IPS-15b (cell line): ENCODE results near the gene ABT1.

Experiments
- H3K27me3 ChIP-seq: one replicate; pipeline ENCODE4 v1.6.1; 2013; ENCODE audit warnings: low read length; ENCODE audit not compliant: control insufficient read depth, insufficient read depth
- H3K36me3 ChIP-seq: one replicate; pipeline ENCODE4 v1.6.1; 2013; ENCODE audit warnings: low read length; ENCODE audit not compliant: control insufficient read depth, insufficient read depth
- H3K4me1 ChIP-seq: one replicate; pipeline ENCODE4 v1.6.1; 2013; ENCODE audit warnings: mild to moderate bottlenecking, low read length; ENCODE audit not compliant: control insufficient read depth, insufficient read depth
- H3K4me3 ChIP-seq: one replicate; pipeline ENCODE4 v1.5.1; 2013; ENCODE audit warnings: low read depth, low read length
- H3K9ac ChIP-seq: one replicate; pipeline ENCODE4 v1.6.1; 2013; ENCODE audit warnings: low read depth, mild to moderate bottlenecking, low read length
- H3K9me3 ChIP-seq: one replicate; pipeline ENCODE4 v1.6.1; 2013; ENCODE audit warnings: mild to moderate bottlenecking, low read length; ENCODE audit not compliant: control insufficient read depth, insufficient read depth

Gene ABT1

GRCh38 chr6:26613689-26614683 lies 17.2 kb downstream of the ABT1 start:
- no peak overlapping the region for H3K9ac ChIP-seq
- H3K4me1 ChIP-seq = no peaks in the 10 kb centered on the region
- H3K9me3 ChIP-seq = no peaks in the 10 kb centered on the region
- H3K4me3 ChIP-seq = peak overlapping the region; percentile 79
- H3K27me3 ChIP-seq = peaks cover 61% of the 10 kb centered on the region
- H3K36me3 ChIP-seq = no peaks in the 10 kb centered on the region

GRCh38 chr6:26623339-26623859 lies 26.6 kb downstream of the ABT1 start:
- no peaks in the 10 kb centered on the region for H3K27me3 ChIP-seq
- no peaks in the 10 kb centered on the region for H3K36me3 ChIP-seq
- no peaks in the 10 kb centered on the region for H3K9me3 ChIP-seq
- H3K4me1 ChIP-seq = no peaks in the 10 kb centered on the region
- no peak overlapping the region for H3K9ac ChIP-seq
- no peak overlapping the region for H3K4me3 ChIP-seq

- Histone ChIP-seq H3K27me3 (no peaks in the 10 kb centered on the region), H3K36me3 (no peaks in the 10 kb centered on the region), H3K4me3 (no peak overlapping the region), H3K9me3 (no peaks in the 10 kb centered on the region), H3K9ac (no peak overlapping the region), H3K4me1 (no peaks in the 10 kb centered on the region)
These were observed 27.8 kb downstream of the ABT1 start for GRCh38 chr6:26624557-26624956.

DNA sequence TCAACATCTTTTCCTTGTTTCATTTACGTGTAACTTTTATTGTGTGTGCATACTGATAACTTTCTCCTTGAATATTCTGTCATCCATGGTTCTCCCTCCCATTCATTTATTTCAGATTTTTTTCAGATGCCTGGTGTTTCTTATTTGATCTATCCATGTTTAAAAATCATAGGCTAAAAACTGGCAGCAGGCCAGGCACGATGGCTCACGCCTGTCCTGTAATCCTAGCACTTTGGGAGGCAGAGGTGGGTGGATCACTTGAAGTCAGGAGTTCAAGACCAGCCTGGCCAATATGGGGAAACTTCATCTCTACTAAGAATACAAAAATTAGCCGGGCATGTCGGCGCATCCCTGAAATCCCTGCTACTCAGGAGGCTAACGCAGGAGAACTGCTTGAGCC lies 31.1 kb downstream of the ABT1 start:
- H3K4me1 ChIP-seq = no peaks in the 10 kb centered on the region
- no peaks in the 10 kb centered on the region for H3K9me3 ChIP-seq
- no peaks in the 10 kb centered on the region for H3K27me3 ChIP-seq
- H3K9ac ChIP-seq = no peak overlapping the region
- no peak overlapping the region for H3K4me3 ChIP-seq
- H3K36me3 ChIP-seq = no peaks in the 10 kb centered on the region

DNA sequence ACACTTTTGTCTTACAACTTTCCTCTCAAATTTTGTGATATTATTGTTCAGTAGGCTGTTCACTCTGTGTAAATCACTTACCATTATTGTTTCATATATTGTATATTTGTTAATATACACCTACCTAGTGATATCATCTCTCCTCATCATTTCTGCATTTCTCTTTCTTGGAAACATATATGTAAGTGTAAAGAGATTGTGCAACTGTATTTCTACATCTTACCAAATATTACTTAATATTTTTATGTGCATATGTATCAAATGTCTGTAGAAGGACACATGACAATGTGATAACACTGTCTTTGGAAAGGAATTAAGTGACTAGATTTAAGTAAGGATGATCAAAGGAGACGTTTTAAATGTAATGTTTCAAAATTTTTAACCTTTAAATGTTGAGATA lies 32.6 kb downstream of the ABT1 start:
- Histone ChIP-seq H3K27me3 (no peaks in the 10 kb centered on the region), H3K36me3 (no peaks in the 10 kb centered on the region), H3K9me3 (no peaks in the 10 kb centered on the region), H3K4me3 (no peak overlapping the region), H3K9ac (no peak overlapping the region), H3K4me1 (no peaks in the 10 kb centered on the region)

GRCh38 chr6:26640806-26641205 lies 44.1 kb downstream of the ABT1 start:
- no peak overlapping the region for H3K4me3 ChIP-seq
- peaks cover 4% of the 10 kb centered on the region for H3K36me3 ChIP-seq
- H3K9me3 ChIP-seq = no peaks in the 10 kb centered on the region
- H3K9ac ChIP-seq = no peak overlapping the region
- H3K4me1 ChIP-seq = no peaks in the 10 kb centered on the region
- no peaks in the 10 kb centered on the region for H3K27me3 ChIP-seq

GRCh38 chr6:26646074-26646473 lies 49.3 kb downstream of the ABT1 start:
- no peak overlapping the region for H3K4me3 ChIP-seq
- H3K4me1 ChIP-seq = no peaks in the 10 kb centered on the region
- H3K27me3 ChIP-seq = no peaks in the 10 kb centered on the region
- H3K9me3 ChIP-seq = no peaks in the 10 kb centered on the region
- peaks cover 4% of the 10 kb centered on the region for H3K36me3 ChIP-seq
- no peak overlapping the region for H3K9ac ChIP-seq
